Astrocyte of the hippocampus (primary cell): Measurements from ENCODE around the gene DLX5.
A peak's percentile ranks its signal among the peaks of the same experiment; 100 is the strongest.

Experiments used
- DNase-seq: peaks from one replicate; pipeline ENCODE4 v3.0.0; 2011; ENCODE audit warnings: low read depth, low spot score

DLX5 gene

DNA sequence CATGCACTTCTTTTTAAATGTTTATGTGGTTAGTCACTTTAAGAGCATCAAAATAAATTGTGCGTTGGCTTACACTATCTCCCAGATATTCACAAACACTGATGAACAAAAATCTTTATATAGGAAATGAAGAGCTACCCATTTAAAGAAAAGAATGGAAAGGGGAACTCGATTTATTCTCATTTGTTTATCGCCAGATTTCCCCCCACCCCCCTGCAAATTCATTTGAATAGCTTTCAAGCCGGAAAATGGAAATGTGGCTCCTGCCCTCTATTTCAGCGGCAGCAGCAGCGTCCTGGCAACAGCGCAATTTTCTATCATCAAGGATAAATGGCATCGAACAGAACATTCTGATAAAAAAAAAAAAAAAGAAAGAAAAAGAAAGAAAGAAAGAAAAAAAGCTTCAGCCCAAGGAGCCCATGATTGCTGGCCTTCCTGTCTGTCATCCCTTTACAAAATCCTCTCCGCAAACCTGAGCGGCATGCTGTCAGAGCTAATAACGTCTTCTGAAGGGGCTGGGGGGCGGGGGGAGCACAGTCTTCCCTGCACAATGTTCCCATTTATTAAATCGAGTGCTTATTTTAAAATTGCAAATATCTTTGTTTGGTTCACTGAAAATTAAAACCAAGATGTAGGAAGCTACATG lies 33.0 kb downstream of the DLX5 start:
- no peak for DNase-seq

DNA sequence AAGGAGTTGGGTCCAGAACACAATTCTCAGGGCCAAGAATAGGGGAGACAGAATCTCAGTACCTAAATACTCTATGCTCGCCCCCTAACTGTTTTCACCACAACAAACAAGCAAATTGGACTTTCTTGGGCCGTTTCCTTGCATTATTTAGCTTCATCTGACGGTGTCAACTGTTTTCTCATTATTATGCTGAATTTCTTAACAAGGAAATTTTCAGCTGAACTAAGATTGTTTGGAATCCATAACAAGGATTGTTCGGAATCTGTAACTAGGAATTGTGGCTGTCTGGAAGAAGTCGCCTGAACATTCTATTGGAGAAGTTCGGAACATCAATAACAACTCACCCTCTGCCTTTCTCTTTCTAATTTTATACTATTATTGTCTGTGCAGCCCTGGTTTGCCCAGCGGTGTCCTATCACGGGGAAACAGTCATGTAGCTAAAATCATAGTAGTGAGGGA lies 34.7 kb downstream of the DLX5 start:
- no peak for DNase-seq

DNA sequence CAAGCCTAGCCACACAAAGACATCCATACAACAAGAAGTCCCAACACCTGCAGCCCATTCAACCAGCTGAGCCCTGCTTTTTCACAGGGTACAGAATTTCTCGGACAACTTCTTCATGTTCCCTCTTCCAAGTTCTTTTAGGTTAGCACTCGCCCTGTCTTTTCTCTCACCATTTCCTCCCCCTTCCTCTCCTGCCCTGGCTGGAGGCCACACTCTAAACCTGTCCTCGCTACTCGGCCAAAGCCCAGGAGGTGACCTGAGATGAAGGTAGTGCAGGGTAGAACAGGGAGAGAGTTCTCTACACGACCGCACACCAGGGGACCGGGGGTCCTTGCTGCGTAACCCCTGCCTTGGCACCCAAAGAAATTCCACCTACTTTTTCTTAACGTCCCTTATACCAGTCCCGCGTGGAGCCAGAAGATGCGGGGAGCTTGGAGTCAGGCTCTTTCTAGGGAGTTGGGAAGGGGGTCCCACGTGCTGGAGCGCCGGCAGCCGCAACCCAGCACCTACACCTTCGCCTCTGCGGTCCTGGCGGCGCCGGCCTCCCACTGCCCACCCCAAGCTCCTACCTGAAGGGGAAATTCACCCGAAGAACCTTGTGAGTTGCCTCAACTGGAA lies 35.3 kb downstream of the DLX5 start:
- no peak for DNase-seq

DNA sequence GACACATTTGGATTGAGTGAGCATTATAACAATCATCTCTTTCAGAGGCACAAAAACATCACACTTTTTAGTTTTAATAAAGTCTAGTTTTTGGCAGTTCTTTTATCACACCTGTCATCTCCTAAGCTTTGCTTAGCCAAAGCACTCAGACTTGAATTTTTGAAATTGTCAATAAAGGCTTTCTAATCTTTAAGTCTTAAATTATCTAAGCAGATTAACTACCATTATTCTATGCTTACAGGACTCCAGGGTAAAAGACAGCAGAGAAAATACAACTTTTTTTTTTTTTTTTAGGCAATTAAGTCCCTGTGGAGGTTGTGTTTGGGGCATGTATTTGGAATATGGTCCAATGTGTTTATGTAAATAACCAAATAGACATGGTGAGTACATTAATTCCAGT lies 36.9 kb downstream of the DLX5 start:
- DNase-seq, result no peak

DNA sequence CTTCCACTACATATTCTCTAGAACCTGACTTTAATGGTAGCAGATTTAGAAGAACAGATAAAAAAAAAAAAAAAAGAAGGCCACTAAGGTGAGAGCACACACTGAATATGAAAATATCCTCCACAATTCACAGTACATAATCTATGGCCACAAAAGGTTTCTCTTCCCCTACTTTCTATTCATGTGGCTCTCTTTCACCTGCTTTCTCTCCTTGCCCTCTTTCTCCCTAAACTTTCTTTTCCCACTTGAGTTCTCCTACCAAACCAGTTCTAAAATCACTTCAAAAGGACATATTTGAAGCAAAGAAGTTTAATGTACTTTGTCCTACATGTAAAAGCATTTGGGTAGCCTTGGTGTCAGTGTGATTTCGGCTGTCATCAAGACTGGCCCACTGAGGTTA lies 37.7 kb downstream of the DLX5 start:
- no peak for DNase-seq

DNA sequence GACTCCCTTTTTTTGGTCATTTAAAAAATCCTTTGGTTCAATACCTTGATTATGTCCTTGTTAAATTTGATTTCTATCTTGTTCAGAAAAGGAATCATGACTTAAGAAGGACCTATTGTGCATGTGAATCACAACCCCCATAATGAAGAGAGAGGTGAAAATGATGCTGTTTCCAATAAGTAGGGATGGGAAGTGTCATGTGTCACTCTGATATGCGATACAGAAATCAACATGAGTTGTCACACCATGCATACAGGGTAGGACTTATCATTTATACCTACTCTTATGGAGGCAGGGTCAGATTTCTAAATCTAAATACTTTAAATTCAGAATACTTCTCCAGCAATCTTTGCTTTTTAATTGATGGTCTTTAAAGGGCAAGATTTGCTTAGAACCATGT lies 38.6 kb downstream of the DLX5 start:
- DNase-seq, result no peak

DNA sequence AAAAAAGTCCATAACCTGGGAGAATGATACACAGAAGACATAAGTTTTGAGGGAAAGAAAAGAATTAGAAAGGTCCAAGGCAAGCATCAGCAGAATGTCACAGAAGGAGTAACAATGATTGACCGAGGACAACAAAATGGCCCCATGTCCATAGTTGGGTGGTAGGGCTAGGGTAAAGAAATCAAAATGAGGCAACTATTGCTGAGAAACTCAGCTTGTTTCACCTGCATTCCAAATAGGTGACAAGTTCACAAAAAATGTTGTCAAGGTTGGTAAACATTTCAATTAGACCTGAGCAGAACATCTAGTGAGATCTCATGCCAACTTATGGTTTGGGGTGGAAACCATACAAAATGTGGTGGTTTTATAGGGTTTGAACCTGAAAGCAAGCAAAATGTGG lies 42.0 kb downstream of the DLX5 start:
- DNase-seq, result no peak

DNA sequence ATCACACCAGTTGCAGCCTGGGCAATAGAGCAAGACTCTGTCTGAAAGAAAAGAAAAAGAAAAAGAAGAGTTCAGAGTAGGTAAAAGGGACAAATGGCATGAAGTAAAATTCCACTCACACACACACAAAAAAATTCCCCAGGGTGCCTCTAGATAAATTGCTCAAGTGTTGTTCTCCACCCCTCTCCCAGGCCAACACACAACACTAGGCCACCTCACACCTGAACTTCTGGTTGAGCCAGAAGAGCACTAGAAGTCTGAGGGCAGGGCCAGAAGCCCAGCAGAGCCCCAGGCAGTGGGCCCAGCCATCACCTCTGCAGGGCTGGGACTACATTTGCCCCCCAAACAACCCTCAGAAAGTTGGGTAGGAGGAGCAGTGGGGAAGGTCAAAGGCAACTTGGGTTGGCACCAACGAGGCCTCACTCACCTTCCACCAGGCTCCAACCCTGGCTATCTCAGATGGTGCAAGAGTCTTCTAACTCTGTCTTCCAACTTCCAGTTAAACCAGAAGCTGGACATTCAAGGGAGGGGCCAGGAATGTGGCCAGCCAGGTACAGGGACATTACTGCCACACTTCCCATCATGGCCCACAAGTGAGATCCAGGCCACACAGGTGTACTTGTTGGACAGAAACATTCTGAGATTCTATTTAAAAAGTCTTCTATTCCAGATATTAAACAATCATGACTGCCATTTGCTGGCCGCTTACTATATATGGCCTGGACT lies 44.9 kb downstream of the DLX5 start:
- DNase-seq, result no peak

DNA sequence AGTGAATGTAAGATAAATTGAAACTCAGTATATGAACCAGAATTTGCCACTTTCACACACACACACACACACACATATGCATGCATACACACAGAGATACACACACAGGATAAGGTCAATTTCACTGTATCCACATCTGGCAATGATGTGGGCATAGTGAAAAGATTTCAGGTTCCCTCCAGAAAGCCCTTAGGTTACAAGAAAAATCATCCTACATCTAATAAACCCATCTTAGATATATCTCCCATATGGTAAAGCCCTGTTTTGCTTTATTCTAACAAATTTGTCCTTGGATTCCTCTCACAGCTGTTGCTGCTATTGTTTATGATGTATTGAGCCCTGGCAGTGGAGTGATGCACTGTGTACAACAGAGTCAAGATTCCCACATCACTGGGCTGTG lies 47.2 kb downstream of the DLX5 start:
- no peak for DNase-seq

DNA sequence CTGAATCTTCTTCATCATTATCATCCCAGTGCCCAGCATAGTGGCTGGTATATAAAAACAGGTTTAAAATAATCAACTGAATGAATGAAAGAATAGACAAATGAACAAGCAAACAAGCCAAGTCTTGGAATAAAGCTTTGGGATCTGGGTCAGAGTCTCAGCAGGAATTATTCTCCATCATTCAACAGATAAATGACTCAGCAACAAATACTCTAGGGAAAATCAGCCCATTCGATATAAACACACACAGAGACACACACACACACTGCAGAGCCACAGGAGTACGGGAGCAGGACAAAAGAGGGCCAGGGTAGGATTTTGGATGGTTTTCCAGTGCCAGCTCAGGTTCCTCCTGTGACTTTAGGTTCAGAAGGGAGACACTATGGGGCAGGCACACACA lies 48.5 kb downstream of the DLX5 start:
- no peak for DNase-seq

DNA sequence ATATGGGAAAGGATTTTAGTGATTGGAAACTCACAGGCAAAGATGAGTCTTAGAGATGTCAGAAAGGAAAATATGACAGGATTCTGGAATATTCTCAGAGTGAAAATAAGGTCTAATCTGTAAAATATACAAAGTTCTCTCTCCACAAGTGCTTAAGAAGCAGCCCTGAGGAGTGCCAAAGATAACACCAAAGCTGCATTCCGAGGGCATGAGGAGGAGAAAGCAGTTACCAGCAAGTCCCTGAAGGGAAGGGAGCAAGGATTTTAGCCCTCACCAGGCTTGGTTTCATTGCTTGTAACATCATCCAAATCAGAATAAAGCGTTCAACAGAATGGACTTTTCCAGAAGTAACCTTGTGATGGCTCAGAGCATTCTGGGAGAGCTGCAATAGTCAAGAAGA lies 50.6 kb downstream of the DLX5 start:
- peak; percentile 54 for DNase-seq

DNA sequence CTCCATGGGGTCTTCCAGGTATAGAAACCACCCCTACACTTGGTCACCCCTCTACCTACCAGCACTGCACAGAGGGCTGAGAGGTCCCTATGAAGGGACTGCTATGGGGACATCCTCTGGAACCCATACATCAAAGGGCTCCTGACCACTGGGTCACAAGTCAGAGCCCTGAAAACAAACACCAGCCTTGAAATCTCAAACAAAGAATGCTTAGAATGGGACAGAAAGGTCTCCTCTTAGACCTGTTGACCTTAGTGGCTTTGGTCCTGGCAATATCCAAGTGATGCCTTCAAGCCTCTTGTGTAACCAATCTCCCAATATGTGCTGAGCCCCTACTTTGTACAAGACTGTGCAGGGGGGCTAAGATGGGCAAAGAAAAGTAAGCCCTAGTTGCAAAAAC lies 53.9 kb downstream of the DLX5 start:
- DNase-seq, result no peak
